ENCODE measurements around the gene DGKG. TPM values are rescaled to one million over a fixed set of nuclear protein-coding genes. Genes with fewer than 3 reads are reported as not detected.

The DGKG gene
- polyA plus RNA-seq, 2 of the 4 experiments (the other 2 are of a cell fraction): 11.5 to 13.3 TPM

- POLR2A ChIA-PET: no interaction called here
- no peak for ATAC-seq
Measured at GRCh38 chr3:186260726-186261125, 101.3 kb downstream of the DGKG start.

DNA sequence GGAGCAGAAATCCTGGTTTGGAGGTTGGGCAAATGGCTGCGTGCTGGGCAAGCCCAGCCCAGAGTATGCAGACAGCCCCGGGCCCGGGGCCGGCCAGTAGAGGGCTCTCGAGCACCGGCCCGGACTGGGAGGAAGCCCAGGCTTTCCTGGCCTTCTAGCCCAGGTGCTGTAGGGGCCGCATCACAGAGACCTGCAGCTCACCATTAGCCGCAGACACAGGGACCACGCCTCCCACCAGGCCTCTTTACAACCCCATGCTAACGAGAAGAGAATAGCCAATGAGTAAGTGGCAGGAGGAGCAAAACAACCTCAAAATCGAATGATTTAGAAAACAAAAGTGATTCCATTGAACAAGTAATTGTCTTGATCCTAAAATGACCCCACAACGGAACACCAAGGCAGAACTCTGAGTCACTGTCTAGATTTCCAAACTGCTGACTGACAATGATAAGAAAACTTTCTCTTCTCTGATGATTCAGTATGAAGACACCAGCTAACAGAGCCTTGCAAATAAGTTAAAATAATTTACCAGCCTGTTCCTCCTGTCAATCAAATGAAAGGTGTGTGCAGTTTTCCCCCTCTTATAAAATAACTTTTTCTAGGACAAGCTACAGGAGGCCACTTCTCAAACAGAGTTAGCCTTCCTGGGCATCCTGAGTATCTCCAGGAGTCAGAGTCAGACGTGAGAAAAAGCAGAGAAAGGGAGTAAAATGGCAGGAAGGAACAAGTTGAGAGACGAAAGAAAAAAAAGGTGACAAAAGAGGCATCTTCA, 102.2 kb downstream of the DGKG start:
- DNase-seq (ENCODE audit: low read depth in 1 of 2, low spot score in 1 of 2) (peak; percentile 72), ATAC-seq (peak; percentile 100), FAIRE-seq (no peak)
- WGBS (ENCODE audit: missing lambda C conversion rate): 32% methylated on average over 6 of the region's 15 CpGs
- H3K9me3 ChIP-seq: no peaks in the 10 kb centered on the region
- peak overlapping the region; percentile 64 for H3K4me2 ChIP-seq
- H3K4me3 ChIP-seq: no peak overlapping the region
- TF ChIP-seq ESRRA (IDR thresholded peaks at IDR 0.05; ENCODE audit: borderline replicate concordance, low read length) (no peak), SMC3 (IDR thresholded peaks at IDR 0.05) (peak; percentile 80), HEYL (CRISPR knock-in tag; IDR thresholded peaks at IDR 0.05) (no peak), ZC3H11A (IDR thresholded peaks at IDR 0.05) (no peak), FOSL2 (IDR thresholded peaks at IDR 0.05) (no peak), FOSL2 (CRISPR knock-in tag; IDR thresholded peaks at IDR 0.05) (0 out of 2 replicates have a peak, but pooled peaks have one; percentile 12), POLR2AphosphoS2 (conservative IDR thresholded peaks at IDR 0.05; ENCODE audit: low read length) (no peak), RAD21 (conservative IDR thresholded peaks at IDR 0.05 in 1 of 2, IDR thresholded peaks at IDR 0.05 in 1 of 2) (peak; percentile 76 to 81), EHMT2 (IDR thresholded peaks at IDR 0.05; ENCODE audit: low read depth) (no peak), POLR2A (IDR thresholded peaks at IDR 0.05; ENCODE audit: low read length) (no peak)
- TF ChIP-seq, protein P1, sequence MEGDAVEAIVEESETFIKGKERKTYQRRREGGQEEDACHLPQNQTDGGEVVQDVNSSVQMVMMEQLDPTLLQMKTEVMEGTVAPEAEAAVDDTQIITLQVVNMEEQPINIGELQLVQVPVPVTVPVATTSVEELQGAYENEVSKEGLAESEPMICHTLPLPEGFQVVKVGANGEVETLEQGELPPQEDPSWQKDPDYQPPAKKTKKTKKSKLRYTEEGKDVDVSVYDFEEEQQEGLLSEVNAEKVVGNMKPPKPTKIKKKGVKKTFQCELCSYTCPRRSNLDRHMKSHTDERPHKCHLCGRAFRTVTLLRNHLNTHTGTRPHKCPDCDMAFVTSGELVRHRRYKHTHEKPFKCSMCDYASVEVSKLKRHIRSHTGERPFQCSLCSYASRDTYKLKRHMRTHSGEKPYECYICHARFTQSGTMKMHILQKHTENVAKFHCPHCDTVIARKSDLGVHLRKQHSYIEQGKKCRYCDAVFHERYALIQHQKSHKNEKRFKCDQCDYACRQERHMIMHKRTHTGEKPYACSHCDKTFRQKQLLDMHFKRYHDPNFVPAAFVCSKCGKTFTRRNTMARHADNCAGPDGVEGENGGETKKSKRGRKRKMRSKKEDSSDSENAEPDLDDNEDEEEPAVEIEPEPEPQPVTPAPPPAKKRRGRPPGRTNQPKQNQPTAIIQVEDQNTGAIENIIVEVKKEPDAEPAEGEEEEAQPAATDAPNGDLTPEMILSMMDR (IDR thresholded peaks at IDR 0.05): peak; percentile 76
- no peaks in the 10 kb centered on the region; the same call in 2 of the 3 replicates for H3K4me1 ChIP-seq
- peak overlapping the region; percentile 22 to 46; a peak in 3 of 6 replicates for H3K27ac ChIP-seq
- ChIA-PET POLR2A (no interaction called here), CTCF (interaction anchor here (0.6 to 6.1 kb wide), 29 partner anchors 9 to 577 kb away, joined by 3 to 83 read pairs (median 4); partner anchors contain the start of gene CRYGS)

More at GRCh38 chr3:186260726-186261125, 101.3 kb downstream of the DGKG start:
- H3K4me2 ChIP-seq: no peak overlapping the region
- H3K27ac ChIP-seq: peak overlapping the region in 1 of 2 experiments; percentile 46; a peak in 1 of 6 replicates
- 85% methylated on average over 3 of the region's 4 CpGs for WGBS (ENCODE audit: missing lambda C conversion rate)
- no peak overlapping the region for H3K4me3 ChIP-seq
- no peaks in the 10 kb centered on the region for H3K9me3 ChIP-seq
- CTCF ChIA-PET: interaction anchor here (1.0 to 6.1 kb wide), 5 partner anchors 8 to 284 kb away, joined by 3 to 83 read pairs (median 20); no protein-coding TSS in a partner anchor
- TF ChIP-seq MAZ (IDR thresholded peaks at IDR 0.05; ENCODE audit: borderline replicate concordance, low read depth, low read length) (no peak), HOXB13 (CRISPR knock-in tag; IDR thresholded peaks at IDR 0.05; ENCODE audit: low read depth) (no peak), MYC (IDR thresholded peaks at IDR 0.05; ENCODE audit: borderline replicate concordance, low read length) (no peak), CHD4 (IDR thresholded peaks at IDR 0.05; ENCODE audit: borderline replicate concordance) (no peak), PBX3 (IDR thresholded peaks at IDR 0.05) (no peak), CBX2 (IDR thresholded peaks at IDR 0.05; ENCODE audit: borderline replicate concordance, low read depth) (no peak), BHLHE40 (IDR thresholded peaks at IDR 0.05; ENCODE audit: low read depth, low read length) (no peak), RCOR1 (IDR thresholded peaks at IDR 0.05; ENCODE audit: low read depth, low read length) (no peak)
- H3K4me1 ChIP-seq: no peaks in the 10 kb centered on the region; the same call in 2 of the 3 replicates
- no peak for DNase-seq (ENCODE audit: low read depth in 1 of 2, low spot score in 1 of 2)
- no peak for FAIRE-seq

- Histone ChIP-seq H3K27ac (peak overlapping the region; percentile 22 to 35; a peak in 2 of 6 replicates), H3K9me3 (no peaks in the 10 kb centered on the region), H3K4me1 (no peaks in the 10 kb centered on the region; the same call in 2 of the 3 replicates), H3K4me2 (peak overlapping the region; percentile 64), H3K4me3 (no peak overlapping the region)
- ATAC-seq (no peak), FAIRE-seq (no peak), DNase-seq (ENCODE audit: low read depth in 1 of 2, low spot score in 1 of 2) (no peak)
- POLR2A ChIA-PET: no interaction called here
- CTCF ChIA-PET: interaction anchor here (0.6 to 6.1 kb wide), 26 partner anchors 10 to 577 kb away, joined by 3 to 83 read pairs (median 4); partner anchors contain the start of gene CRYGS
- WGBS (ENCODE audit: missing lambda C conversion rate): 51% methylated on average over 12 of the region's 12 CpGs
- TF ChIP-seq RCOR1 (IDR thresholded peaks at IDR 0.05; ENCODE audit: low read depth, low read length) (no peak), TFCP2L1 (CRISPR knock-in tag; IDR thresholded peaks at IDR 0.05) (no peak), REST (IDR thresholded peaks at IDR 0.05) (no peak), HDAC2 (IDR thresholded peaks at IDR 0.05) (no peak), KDM1A (IDR thresholded peaks at IDR 0.05; ENCODE audit: low read depth) (no peak), ESRRA (IDR thresholded peaks at IDR 0.05; ENCODE audit: borderline replicate concordance, low read length) (no peak), BHLHE40 (IDR thresholded peaks at IDR 0.05; ENCODE audit: low read depth, low read length) (no peak), POLR2AphosphoS2 (conservative IDR thresholded peaks at IDR 0.05; ENCODE audit: low read length) (no peak), HOXB13 (CRISPR knock-in tag; IDR thresholded peaks at IDR 0.05; ENCODE audit: low read depth) (no peak), HOXA7 (CRISPR knock-in tag; IDR thresholded peaks at IDR 0.05) (no peak), CHD4 (IDR thresholded peaks at IDR 0.05; ENCODE audit: borderline replicate concordance) (no peak), POLR2A (IDR thresholded peaks at IDR 0.05; ENCODE audit: low read length) (no peak), EHF (CRISPR knock-in tag; IDR thresholded peaks at IDR 0.05) (no peak), RNF2 (IDR thresholded peaks at IDR 0.05; ENCODE audit: borderline replicate concordance, low read depth) (no peak)
Measured at GRCh38 chr3:186258968-186259367, 103.1 kb downstream of the DGKG start.

Data from A549 (cell line).